ENCODE results near the gene RILPL1.
"Not testable (repeated sequence)": the region's sequence is repeated elsewhere in the genome, so short reads cannot be mapped to it uniquely, and the experiment has no call there.

RILPL1 gene, protein sequence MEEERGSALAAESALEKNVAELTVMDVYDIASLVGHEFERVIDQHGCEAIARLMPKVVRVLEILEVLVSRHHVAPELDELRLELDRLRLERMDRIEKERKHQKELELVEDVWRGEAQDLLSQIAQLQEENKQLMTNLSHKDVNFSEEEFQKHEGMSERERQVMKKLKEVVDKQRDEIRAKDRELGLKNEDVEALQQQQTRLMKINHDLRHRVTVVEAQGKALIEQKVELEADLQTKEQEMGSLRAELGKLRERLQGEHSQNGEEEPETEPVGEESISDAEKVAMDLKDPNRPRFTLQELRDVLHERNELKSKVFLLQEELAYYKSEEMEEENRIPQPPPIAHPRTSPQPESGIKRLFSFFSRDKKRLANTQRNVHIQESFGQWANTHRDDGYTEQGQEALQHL

DNA sequence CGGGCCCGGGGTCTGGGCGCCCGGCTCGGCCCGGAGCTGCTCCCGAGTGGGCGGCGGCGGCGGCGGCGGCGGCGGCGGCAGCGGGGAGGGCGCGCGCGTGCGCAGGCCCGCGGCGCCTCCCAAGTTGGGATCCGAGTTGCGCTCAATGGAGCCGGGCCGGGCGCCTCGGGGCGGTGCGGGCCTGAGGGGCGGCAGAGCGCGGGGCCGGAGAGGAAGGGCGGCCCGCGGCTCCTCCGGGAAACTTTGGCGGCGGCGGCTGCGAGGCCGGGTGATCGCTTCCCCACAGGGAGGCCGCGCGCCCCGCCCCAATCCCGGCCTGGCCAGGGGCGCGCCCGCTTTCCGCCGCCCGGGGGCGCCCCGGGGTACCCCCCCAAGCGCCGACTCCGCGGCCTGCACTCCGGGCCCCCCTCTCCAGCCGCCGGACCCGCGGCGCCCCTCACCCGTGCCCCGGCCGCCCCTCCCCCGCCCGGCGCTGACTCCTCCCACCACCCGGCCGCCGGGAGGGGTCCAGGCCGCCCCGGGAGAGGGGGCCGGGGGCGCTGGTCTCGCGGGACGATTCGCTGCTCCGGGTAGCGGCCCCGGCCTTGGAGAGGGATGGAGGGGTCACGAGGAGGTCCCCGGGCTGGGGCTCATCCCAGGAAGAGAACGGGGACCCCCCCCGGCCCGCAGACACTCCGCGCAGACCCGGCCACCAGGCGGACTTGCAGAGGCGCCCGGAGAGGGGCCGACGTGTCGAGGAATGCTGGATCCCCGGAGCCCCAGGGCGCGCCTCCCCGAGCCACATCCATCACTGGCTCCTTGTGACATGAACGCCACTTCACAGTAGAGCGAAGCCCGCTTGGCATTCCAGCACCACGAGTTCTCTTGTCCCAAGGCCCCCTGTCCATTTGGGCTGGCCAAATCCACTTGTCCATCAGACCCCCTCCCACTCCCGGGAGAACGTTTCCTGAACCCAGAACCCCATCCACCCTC, at the start of gene RILPL1:
Gene RILPL1, minus strand, starts transcription at position 48 of the 972 bp plus-strand sequence. CDS start 237 bp downstream, outside the sequence.
- Mint-ChIP-seq H3K4me3 (peak within 1 kb of the TSS; percentile 86), H3K27me3 (no peaks in the 10 kb centered on the region)

DNA sequence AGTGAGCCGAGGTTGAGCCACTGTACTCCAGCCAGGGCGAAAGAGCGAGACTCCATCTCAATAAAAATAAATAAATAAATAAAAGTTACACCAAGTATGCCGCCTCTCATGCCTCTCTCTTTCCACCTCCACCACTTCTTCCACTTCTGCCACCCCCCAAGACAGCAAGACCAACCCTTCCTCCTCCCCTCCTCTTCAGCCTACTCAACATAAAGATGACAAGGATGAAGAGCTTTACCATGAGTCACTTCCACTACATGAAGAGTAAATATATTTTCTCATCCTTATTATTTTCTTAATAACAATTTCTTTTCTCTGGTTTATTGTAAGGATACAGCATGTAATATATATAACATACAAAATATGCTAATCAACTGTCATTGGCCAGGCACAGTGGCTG, 47.3 kb upstream of the RILPL1 start:
- Mint-ChIP-seq H3K27ac (no peak overlapping the region), H3K9me3 (no peaks in the 10 kb centered on the region), H3K4me1 (peaks cover 22% of the 10 kb centered on the region), H3K27me3 (no peaks in the 10 kb centered on the region), H3K4me3 (no peak overlapping the region), H3K36me3 (peaks cover 2% of the 10 kb centered on the region)

More for the DNA sequence above, at the start of gene RILPL1:
- H3K4me1 Mint-ChIP-seq: peaks cover 23% of the 10 kb centered on the region
- no peaks in the 10 kb centered on the region for H3K36me3 Mint-ChIP-seq
- H3K27ac Mint-ChIP-seq: peak within 1 kb of the TSS; percentile 80
- no peaks in the 10 kb centered on the region for H3K9me3 Mint-ChIP-seq

DNA sequence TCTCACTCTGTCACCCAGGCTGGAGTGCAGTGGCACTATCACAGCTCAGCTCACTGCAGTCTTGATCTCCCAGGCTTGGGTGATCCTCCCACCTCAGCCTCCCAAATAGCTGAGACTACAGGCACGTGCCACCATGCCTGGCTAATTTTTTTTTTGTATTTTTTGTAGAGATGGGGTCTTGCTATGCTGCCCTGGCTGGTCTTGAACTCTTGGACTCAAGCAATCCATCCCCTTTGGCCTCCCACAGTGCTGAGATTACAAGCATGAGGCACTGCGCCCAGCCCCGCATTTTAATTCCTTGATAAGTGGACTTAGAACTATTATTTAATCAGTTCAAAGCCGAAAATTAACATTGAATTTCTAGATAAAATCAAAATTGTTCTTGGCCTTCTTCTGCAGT, 45.3 kb upstream of the RILPL1 start:
- H3K9me3 Mint-ChIP-seq, H3K27ac Mint-ChIP-seq, H3K36me3 Mint-ChIP-seq, H3K27me3 Mint-ChIP-seq, H3K4me3 Mint-ChIP-seq: not testable (repeated sequence)
- H3K4me1 Mint-ChIP-seq: peaks cover 15% of the 10 kb centered on the region

DNA sequence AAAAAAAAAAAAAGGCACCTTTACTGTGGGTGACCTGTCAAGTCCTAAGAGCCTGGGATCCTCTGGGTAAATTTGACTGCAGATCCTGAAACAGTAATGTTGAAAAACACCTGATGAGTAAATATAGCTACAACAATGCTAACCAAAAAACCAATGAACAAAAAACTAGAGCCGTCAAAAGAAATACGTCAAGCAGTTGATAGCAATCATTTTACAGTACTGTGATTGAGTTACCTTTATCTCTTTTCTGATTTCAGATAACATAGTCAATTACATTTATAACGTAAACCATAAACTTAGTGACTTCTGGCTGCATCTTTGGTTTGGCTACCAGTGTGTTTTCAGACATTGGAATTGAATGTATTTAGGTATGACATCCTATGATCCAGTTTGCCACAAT, 44.7 kb upstream of the RILPL1 start:
- H3K27ac Mint-ChIP-seq: no peak overlapping the region
- H3K27me3 Mint-ChIP-seq: no peaks in the 10 kb centered on the region
- H3K4me1 Mint-ChIP-seq: peaks cover 15% of the 10 kb centered on the region
- H3K36me3 Mint-ChIP-seq: no peaks in the 10 kb centered on the region
- H3K9me3 Mint-ChIP-seq: no peaks in the 10 kb centered on the region
- no peak overlapping the region for H3K4me3 Mint-ChIP-seq

DNA sequence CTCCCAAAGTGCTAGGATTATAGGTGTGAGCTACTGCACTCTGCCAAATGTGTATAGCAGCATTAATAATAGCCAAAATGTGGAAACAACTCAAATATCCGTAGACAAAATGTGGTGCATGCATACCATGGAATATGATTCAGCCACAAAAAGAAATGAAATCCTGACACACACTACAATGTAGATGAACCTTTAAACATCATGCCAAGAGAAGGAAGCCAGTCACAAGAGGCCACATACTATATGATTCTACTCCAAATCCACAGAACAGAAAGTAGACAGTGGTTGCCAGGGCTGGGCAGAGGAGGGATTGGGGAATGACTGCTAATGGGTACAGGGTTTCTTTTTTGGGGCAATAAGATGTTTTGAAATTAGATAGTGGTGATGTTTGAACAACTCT, 43.1 kb upstream of the RILPL1 start:
- Mint-ChIP-seq H3K27me3 (no peaks in the 10 kb centered on the region), H3K4me1 (peaks cover 5% of the 10 kb centered on the region), H3K4me3 (no peak overlapping the region), H3K27ac (no peak overlapping the region), H3K36me3 (no peaks in the 10 kb centered on the region), H3K9me3 (no peaks in the 10 kb centered on the region)

DNA sequence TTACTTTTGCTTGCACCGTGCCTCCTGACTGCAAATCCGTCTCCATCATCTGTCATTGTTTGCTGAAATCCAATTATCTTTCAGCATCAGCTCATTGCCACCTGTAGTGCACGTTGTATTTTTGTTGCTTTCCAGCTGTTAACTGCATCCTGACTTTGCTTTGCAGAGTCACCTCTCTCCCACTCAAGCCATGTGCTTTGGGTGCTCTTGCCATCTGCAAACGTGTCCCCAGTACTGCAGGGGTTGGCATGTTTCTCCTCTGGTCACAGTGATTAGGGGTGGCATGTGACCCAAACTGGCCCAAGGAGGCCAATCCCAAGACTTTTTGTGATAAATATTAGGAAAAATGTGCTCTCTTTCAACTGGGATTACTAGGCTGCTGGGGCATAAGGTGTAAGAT, 40.4 kb upstream of the RILPL1 start:
- Mint-ChIP-seq H3K36me3 (no peaks in the 10 kb centered on the region), H3K9me3 (no peaks in the 10 kb centered on the region), H3K27me3 (peaks cover 1% of the 10 kb centered on the region), H3K4me1 (peaks cover 9% of the 10 kb centered on the region), H3K27ac (no peak overlapping the region), H3K4me3 (no peak overlapping the region)

DNA sequence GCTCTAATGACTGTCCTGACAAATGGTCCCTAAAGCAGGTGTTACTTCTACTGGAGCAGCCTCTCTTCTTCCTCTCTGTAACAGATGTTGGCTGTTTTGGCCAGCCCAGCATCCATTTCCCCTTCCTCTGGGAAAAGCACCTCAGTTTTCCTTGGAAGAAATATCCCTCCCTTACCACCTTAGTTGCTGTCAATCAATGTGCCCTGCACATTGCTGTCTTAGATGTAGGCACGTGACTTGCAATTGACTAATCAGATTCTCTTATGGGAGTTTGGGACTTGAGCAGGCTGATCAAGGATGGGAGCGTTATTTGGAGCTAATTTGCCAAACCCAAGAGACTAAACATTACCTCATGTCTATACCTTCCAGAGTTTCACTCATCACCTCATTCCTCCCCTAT, 38.9 kb upstream of the RILPL1 start:
- Mint-ChIP-seq H3K4me3 (no peak overlapping the region), H3K9me3 (no peaks in the 10 kb centered on the region), H3K27ac (no peak overlapping the region), H3K4me1 (peaks cover 9% of the 10 kb centered on the region), H3K36me3 (no peaks in the 10 kb centered on the region), H3K27me3 (peaks cover 1% of the 10 kb centered on the region)

DNA sequence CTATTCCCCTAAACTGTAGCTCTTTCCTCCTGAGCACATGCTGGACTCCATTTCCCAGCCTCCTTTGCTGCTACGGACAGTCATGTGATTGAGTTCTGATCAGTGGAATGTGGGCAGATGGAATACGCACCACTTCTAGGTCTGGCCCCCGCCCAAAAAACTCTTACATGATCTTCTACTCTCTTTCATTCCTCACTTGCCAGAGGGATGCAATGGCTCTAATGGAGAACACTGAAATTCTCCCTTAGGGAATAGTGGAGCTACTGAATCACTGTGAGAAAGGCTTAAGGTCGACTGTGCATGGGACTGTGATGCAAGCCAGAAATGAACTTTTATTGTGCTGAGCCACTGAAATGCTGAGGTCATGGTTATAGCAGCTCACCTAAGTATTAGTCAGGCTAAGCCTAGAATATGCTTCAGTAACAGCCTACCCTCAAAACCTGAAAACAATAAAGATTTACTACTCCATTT, 37.9 kb upstream of the RILPL1 start:
- Mint-ChIP-seq H3K4me1 (peaks cover 9% of the 10 kb centered on the region), H3K27me3 (peaks cover 1% of the 10 kb centered on the region), H3K9me3 (no peaks in the 10 kb centered on the region), H3K36me3 (no peaks in the 10 kb centered on the region), H3K4me3 (no peak overlapping the region), H3K27ac (no peak overlapping the region)

DNA sequence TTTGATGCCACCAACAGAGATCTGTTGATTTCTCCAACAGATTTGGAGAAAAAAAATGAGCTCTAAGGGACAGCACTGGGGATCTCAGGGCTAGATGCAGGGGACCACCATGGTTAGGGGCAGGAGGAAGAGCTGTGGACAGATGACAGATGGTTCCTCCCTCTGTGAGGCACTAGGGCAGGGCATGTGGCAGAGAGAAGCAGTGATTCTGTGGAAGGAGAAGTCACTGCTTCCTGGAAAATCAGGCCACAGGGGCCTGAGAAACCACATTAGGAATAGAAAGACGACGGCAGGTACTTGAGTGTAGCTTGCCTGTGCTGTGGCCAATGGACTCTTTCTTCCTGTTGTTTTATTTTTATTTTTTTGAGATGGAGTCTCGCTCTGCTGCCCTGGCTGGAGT, 25.9 kb upstream of the RILPL1 start:
- Mint-ChIP-seq H3K36me3 (no peaks in the 10 kb centered on the region), H3K27me3 (no peaks in the 10 kb centered on the region), H3K27ac (no peak overlapping the region), H3K4me3 (no peak overlapping the region), H3K4me1 (no peaks in the 10 kb centered on the region), H3K9me3 (no peaks in the 10 kb centered on the region)

DNA sequence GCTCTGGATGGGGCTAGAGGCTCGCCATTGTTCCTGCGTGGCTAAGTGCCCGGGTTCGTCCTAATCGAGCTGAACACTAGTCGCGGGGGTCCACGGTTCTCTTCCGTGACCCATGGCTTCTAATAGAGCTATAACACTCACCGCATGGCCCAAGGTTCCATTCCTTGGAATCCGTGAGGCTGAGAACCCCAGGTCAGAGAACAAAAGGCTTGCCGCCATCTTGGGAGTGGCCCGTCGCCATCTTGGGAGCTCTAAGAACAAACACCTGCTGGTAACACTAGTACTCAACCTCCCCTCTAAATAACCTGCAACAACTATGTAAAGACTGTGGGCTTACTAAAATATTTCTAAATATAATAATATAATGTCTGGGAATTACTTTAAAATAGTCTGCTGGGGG, 25.0 kb upstream of the RILPL1 start:
- not testable (repeated sequence) for H3K27ac Mint-ChIP-seq, H3K4me3 Mint-ChIP-seq, H3K27me3 Mint-ChIP-seq, H3K4me1 Mint-ChIP-seq, H3K36me3 Mint-ChIP-seq, H3K9me3 Mint-ChIP-seq

DNA sequence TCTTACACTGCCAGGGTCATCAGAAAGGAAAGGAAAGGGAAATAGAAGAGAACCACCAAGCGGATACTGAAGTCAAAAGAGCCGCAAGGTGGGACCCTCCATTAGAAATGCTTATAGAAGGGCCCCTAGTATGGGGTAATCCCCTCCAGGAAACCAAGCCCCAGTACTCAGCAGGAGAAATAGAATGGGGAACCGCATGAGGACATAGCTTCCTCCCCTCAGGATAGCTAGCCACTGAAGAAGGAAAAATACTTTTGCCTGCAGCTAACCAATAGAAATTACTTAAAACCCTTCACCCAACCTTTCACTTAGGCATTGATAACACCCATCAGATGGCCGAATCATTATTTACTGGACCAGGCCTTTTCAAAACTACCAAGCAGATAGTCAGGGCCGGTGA, 21.3 kb upstream of the RILPL1 start:
- not testable (repeated sequence) for H3K9me3 Mint-ChIP-seq, H3K4me3 Mint-ChIP-seq, H3K27ac Mint-ChIP-seq, H3K27me3 Mint-ChIP-seq, H3K36me3 Mint-ChIP-seq, H3K4me1 Mint-ChIP-seq

DNA sequence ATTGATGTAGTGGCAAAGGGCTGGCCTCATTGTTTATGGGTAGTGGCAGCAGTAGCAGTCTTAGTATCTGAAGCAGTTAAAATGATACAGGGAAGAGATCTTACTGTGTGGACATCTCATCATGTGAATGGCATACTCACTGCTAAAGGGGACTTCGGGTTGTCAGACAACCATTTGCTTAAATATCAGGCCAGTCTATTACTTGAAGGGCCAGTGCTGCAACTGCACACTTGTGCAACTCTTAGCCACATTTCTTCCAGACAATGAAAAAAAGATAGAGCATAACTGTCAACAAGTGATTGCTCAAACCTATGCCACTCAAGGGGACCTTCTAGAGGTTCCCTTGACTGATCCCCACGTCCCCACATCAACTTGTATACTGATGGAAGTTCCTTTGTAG, 20.6 kb upstream of the RILPL1 start:
- H3K4me1 Mint-ChIP-seq, H3K36me3 Mint-ChIP-seq, H3K9me3 Mint-ChIP-seq, H3K27me3 Mint-ChIP-seq, H3K27ac Mint-ChIP-seq, H3K4me3 Mint-ChIP-seq: not testable (repeated sequence)

DNA sequence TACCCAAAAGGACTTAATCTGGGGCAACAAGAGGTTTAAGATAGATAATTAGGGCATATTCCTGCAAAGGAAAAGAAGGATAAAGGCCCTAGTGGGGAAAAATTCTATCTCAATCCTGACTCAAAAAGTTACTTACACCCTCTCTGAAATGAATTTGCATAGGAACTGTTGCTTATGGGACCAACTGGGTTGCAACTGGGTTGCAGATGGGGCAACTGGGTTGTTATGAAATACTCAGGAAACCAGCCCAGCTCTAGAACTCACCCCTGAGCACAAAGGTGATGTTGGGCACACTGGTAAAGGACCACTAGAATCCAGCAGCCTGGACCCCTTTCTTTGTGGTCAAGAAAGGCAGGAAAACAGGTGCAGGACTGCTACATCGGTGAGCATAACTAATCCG, 17.2 kb upstream of the RILPL1 start:
- no peaks in the 10 kb centered on the region for H3K27me3 Mint-ChIP-seq
- no peak overlapping the region for H3K4me3 Mint-ChIP-seq
- H3K9me3 Mint-ChIP-seq: no peaks in the 10 kb centered on the region
- no peaks in the 10 kb centered on the region for H3K4me1 Mint-ChIP-seq
- no peaks in the 10 kb centered on the region for H3K36me3 Mint-ChIP-seq
- H3K27ac Mint-ChIP-seq: no peak overlapping the region

DNA sequence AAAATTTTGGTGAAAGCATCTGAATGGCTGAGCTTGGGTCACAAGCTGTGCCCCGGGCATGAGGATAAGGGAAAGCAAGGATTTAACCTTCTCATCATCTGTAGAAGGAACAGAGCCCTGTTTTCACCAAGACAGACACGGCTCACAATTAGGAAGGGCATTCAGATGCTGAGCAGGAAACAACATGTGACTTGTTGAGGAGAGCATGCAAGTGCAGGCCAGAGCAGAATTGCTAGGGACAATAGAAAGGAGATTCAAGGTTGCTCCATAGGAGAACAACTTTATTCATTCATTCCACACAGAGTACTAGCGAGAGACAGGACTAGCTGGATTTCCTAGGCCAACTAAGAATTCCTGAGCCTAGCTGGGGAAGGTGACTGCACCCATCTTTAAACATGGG, 14.6 kb upstream of the RILPL1 start:
- no peaks in the 10 kb centered on the region for H3K36me3 Mint-ChIP-seq
- H3K27ac Mint-ChIP-seq: no peak overlapping the region
- H3K9me3 Mint-ChIP-seq: no peaks in the 10 kb centered on the region
- no peak overlapping the region for H3K4me3 Mint-ChIP-seq
- H3K27me3 Mint-ChIP-seq: no peaks in the 10 kb centered on the region
- no peaks in the 10 kb centered on the region for H3K4me1 Mint-ChIP-seq

DNA sequence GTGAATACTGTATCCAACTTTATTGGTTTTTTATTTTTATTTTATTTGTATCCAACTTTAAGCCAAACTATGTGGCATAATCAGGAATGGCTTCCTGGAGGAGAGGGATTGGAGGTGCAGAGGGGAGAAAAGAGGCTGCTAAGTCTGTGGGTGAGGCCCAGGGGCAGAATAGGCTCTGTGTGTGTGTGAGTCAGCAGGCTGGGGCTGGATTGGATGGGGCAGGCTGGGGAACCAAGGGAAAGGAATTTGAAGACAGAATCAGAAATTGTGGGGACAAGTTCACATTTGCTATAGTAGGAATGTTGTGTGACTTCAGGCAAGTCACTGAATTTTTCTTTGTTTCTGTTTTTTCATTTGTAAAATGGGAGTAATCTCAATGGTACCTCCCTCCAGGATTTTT, 12.8 kb upstream of the RILPL1 start:
- Mint-ChIP-seq H3K4me3 (no peak overlapping the region), H3K4me1 (no peaks in the 10 kb centered on the region), H3K27me3 (no peaks in the 10 kb centered on the region), H3K36me3 (no peaks in the 10 kb centered on the region), H3K27ac (no peak overlapping the region), H3K9me3 (no peaks in the 10 kb centered on the region)

DNA sequence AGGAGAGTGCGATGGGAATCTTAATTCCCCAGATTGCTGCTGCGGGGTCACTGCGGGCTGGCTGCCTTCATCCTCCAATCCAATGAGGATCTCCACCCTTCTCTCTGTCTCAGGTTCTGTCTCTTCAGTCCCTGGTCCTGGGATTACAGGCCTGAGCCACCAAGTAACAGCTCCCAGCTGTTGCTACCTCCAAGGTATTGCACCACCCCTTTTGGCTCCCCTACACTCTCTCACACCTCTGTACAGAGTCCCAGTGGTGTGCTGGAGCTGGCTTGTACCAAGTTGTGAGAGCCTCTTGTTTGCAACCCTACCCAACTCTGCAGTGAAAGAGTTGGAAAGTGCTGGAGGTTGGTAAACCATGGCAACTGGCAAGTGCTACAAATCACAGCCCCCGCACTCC, 10.0 kb upstream of the RILPL1 start:
- Mint-ChIP-seq H3K36me3 (no peaks in the 10 kb centered on the region), H3K4me3 (no peak overlapping the region), H3K27ac (no peak overlapping the region), H3K9me3 (no peaks in the 10 kb centered on the region), H3K4me1 (no peaks in the 10 kb centered on the region), H3K27me3 (no peaks in the 10 kb centered on the region)
